Measurements from ENCODE around the gene PAX8. TPM values are rescaled to one million over a fixed set of nuclear protein-coding genes. Genes with fewer than 3 reads are reported as not detected.

Gene PAX8
- total and polyA plus RNA-seq, 7 donors: 0.41 to 10.8 (median 0.93) TPM; not detected in 1

DNA sequence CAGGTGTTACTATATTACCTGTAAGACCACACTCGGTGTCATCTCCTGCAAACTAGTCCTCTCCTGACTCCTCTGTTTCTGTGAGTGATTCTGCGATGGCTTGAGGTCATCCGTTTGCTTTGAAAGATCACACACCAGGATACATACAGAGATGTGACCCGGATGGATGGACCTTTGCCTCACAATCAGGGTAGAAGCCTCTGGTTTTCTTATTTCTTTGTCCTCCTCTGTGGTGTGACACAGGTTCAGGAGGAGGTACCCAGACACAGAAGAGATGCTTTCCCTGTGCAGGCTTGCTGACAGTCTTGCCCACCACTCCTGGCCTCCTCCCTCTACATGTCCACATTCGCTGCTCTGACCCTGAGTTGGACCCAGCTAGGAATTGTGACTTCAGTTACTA lies 70.3 kb downstream of the PAX8 start:
- no peaks in the 10 kb centered on the region for H3K36me3 ChIP-seq
- H3K4me1 ChIP-seq: peaks cover 0 to 26% (median 22%) of the 10 kb centered on the region in 4 donors
- H3K4me3 ChIP-seq: no peak overlapping the region
- H3K27ac ChIP-seq: no peak overlapping the region
- H3K9me3 ChIP-seq: no peaks in the 10 kb centered on the region
- peaks cover 0 to 9% (median 0%) of the 10 kb centered on the region in 3 donors for H3K27me3 ChIP-seq
- intact Hi-C loops (cut with DNase I): no loop called here
- TF ChIP-seq POLR2AphosphoS5 (IDR thresholded peaks at IDR 0.05) (no peak), POLR2A (IDR thresholded peaks at IDR 0.05) (no peak)
- TF ChIP-seq, protein P1, sequence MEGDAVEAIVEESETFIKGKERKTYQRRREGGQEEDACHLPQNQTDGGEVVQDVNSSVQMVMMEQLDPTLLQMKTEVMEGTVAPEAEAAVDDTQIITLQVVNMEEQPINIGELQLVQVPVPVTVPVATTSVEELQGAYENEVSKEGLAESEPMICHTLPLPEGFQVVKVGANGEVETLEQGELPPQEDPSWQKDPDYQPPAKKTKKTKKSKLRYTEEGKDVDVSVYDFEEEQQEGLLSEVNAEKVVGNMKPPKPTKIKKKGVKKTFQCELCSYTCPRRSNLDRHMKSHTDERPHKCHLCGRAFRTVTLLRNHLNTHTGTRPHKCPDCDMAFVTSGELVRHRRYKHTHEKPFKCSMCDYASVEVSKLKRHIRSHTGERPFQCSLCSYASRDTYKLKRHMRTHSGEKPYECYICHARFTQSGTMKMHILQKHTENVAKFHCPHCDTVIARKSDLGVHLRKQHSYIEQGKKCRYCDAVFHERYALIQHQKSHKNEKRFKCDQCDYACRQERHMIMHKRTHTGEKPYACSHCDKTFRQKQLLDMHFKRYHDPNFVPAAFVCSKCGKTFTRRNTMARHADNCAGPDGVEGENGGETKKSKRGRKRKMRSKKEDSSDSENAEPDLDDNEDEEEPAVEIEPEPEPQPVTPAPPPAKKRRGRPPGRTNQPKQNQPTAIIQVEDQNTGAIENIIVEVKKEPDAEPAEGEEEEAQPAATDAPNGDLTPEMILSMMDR (IDR thresholded peaks at IDR 0.05): no peak
- no peak for DNase-seq
- 94 to 95% methylated on average over 5 of the region's 5 CpGs for WGBS, 2 donors

DNA sequence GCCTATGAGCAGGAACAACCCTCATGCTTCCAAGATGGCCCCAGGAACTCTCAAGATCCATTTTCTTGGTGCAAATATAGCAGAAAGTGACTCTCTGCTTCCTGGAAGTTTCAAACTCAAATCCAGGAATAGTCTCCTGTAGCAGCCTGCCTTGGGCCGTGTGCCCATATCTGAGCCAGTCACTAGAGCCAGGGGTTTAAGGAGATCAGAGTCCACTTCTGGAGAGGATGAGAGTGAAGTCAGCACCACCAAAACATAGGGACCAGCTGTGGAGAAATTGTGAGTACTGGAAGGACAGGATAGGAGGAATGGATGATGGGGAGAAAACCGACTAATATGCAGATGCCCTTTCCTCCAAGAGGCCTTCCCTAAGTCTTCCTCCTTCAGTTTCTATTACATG lies 71.7 kb downstream of the PAX8 start:
- Histone ChIP-seq H3K36me3 (no peaks in the 10 kb centered on the region), H3K27ac (no peak overlapping the region), H3K4me1 (peaks cover 0 to 24% (median 14%) of the 10 kb centered on the region in 4 donors), H3K4me3 (no peak overlapping the region), H3K27me3 (peaks cover 0 to 2% (median 0%) of the 10 kb centered on the region in 3 donors), H3K9me3 (no peaks in the 10 kb centered on the region)
- no peak for TF ChIP-seq EP300 (IDR thresholded peaks at IDR 0.05)
- TF ChIP-seq POLR2A (IDR thresholded peaks at IDR 0.05): no peak
- TF ChIP-seq, protein P1 (IDR thresholded peaks at IDR 0.05): no peak
- TF ChIP-seq POLR2AphosphoS5 (IDR thresholded peaks at IDR 0.05): no peak
- intact Hi-C loops (cut with DNase I): no loop called here
- no peak for DNase-seq
- 75 to 83% methylated on average over 2 of the region's 2 CpGs for WGBS, 2 donors

DNA sequence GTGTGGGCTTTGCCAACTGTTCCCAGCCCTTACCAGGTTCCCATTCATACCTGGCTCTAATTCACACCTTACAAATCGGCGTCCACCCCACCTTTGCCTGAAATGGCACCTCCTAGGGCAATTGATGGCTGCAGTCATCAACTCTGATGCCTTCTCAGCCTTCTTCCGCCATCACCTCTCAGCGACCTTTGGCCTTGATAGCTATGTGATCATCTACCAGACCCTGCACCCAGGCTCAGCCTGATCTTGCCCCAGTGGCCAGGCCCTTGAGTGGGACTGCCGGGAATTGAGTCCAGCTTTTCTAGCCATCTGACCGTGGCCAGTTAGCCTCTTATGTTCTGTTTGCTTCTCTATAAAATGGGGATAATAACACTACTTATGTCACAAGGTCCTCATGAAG lies 72.5 kb downstream of the PAX8 start:
- WGBS, 2 donors: 49 to 82% methylated on average over 6 of the region's 6 CpGs
- Histone ChIP-seq H3K4me1 (peaks cover 0 to 16% (median 10%) of the 10 kb centered on the region in 4 donors), H3K27me3 (no peaks in the 10 kb centered on the region), H3K4me3 (no peak overlapping the region), H3K36me3 (no peaks in the 10 kb centered on the region), H3K9me3 (no peaks in the 10 kb centered on the region), H3K27ac (no peak overlapping the region)
- no peak for DNase-seq
- intact Hi-C loops (cut with DNase I): no loop called here
- no peak for TF ChIP-seq EP300 (IDR thresholded peaks at IDR 0.05)
- no peak for TF ChIP-seq POLR2A (IDR thresholded peaks at IDR 0.05)
- no peak for TF ChIP-seq POLR2AphosphoS5 (IDR thresholded peaks at IDR 0.05)
- TF ChIP-seq, protein P1 (IDR thresholded peaks at IDR 0.05): no peak

DNA sequence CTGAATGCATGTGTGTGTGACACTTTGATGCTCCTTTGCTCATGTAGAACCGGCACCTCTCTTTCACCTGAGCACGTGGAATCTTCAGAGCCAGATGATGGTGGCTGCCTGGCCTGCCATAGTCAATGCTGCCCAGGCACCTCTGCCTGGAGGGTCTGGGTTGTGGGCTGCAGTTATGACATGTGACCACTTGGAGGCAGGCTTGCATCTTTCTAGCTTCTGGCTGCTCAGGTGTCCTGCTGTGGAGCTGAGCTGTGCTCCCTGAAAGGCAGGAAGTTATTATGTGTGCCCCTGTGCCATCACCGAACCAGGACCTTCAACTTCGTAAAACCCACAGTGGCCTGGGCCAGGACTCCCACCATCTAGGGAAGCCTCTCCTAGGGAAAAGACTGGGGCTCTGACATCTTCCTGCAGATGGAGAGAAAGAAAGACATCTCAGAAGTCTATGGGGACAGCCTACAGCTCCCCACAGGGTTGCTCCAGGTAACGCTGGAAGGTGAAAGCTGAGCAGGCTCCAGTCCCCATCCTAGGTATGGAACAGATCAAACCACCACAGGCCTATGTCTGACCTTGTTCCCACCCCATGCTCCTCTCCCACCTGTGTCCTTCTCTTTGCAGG lies 74.7 kb downstream of the PAX8 start:
- Histone ChIP-seq H3K27me3 (no peaks in the 10 kb centered on the region), H3K36me3 (no peaks in the 10 kb centered on the region), H3K9me3 (no peaks in the 10 kb centered on the region), H3K4me1 (peaks cover 0 to 7% (median 6%) of the 10 kb centered on the region in 4 donors), H3K27ac (no peak overlapping the region), H3K4me3 (no peak overlapping the region)
- TF ChIP-seq, protein P1 (IDR thresholded peaks at IDR 0.05): peak; percentile 41 to 63 (median 50)
- TF ChIP-seq POLR2AphosphoS5 (IDR thresholded peaks at IDR 0.05): no peak
- intact Hi-C loops (cut with DNase I): no loop called here
- WGBS, 2 donors: 10 to 22% methylated on average over 5 of the region's 5 CpGs
- no peak for DNase-seq

DNA sequence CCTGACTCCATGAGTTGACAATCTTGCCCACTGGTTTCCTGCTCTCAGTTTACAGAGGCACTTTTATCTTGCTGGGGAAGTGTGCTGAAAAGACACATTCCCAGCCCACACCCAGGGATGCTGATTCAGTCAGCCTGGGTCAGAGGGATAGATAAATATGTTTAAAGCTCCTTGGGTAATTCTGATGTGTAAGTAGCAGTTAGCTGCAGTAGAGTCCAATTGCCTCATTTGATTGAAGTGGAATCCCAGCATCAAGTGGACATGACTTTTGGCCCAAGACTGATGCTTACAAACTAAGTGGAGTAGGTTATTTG lies 75.5 kb downstream of the PAX8 start:
- Histone ChIP-seq H3K4me1 (peaks cover 0 to 11% (median 6%) of the 10 kb centered on the region in 4 donors), H3K27ac (no peak overlapping the region)
- no peak for DNase-seq

More for the DNA sequence above, 75.5 kb downstream of the PAX8 start:
- Histone ChIP-seq H3K36me3 (no peaks in the 10 kb centered on the region), H3K9me3 (no peaks in the 10 kb centered on the region), H3K4me3 (no peak overlapping the region), H3K27me3 (no peaks in the 10 kb centered on the region)
- intact Hi-C loops (cut with DNase I): no loop called here
- TF ChIP-seq, protein P1 (IDR thresholded peaks at IDR 0.05): no peak
- TF ChIP-seq EP300 (IDR thresholded peaks at IDR 0.05) (no peak), POLR2AphosphoS5 (IDR thresholded peaks at IDR 0.05) (no peak), POLR2A (IDR thresholded peaks at IDR 0.05) (no peak)
